ENCODE measurements around the gene GNAI3. TPM values are rescaled to one million over a fixed set of nuclear protein-coding genes. Genes with fewer than 3 reads are reported as not detected.

The GNAI3 gene
- polyA plus RNA-seq, 3 donors, result 3.0 to 14.2 (median 10.4) TPM

DNA sequence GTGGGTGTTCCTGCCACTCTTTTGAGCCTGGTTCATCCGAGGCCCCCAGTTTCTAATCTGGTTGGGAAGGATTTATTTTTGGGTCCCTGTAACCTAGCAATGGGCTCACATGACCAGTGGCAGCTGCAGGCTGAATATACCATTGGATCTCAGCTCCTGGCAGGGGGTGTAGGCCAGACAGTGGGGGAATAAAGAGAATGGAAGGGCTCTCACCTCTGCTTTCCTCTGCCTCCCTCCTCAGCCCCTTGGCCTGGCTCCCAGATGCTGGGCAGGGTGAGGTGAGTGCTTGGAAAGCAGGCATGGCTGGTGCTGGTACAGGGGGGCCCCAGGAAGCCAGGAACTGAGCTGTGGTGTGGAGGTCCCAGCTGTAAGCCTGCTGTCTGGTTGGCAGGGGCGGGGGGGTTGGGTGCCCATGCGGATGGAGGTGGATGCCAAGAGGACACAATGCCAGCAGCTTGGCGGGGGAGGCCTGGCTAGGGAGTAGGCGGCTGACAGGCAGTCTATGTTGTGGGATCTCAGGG lies 12.4 kb upstream of the GNAI3 start:
- WGBS (ENCODE audit: insufficient coverage), result 69% methylated on average over 5 of the region's 5 CpGs
- no peak for TF ChIP-seq CTCF (IDR thresholded peaks at IDR 0.05)

GRCh38 chr1:109537450-109538178 lies 10.8 kb upstream of the GNAI3 start:
- H3K4me1 ChIP-seq (ENCODE audit: control insufficient read depth in 1 of 2, insufficient read depth in 2 of 2, low read length in 2 of 2), result peaks cover 3 to 4% of the 10 kb centered on the region in 2 donors
- no peaks in the 10 kb centered on the region for H3K9me3 ChIP-seq (replicated peaks in 1 of 2; ENCODE audit: control insufficient read depth in 1 of 2, insufficient read depth in 1 of 2, low read length in 2 of 2)
- H3K27me3 Mint-ChIP-seq (ENCODE audit: low read depth in 3 of 3), result peaks cover 0 to 4% (median 2%) of the 10 kb centered on the region in 3 donors
- no peaks in the 10 kb centered on the region for H3K27me3 ChIP-seq (ENCODE audit: control insufficient read depth in 2 of 2, insufficient read depth in 2 of 2, low read length in 2 of 2)
- no peaks in the 10 kb centered on the region for H3K79me2 ChIP-seq (ENCODE audit: insufficient read depth, low read length)
- H3K9ac ChIP-seq (ENCODE audit: insufficient read depth, low read length, poor library complexity, severe bottlenecking), result no peak overlapping the region
- H3K27ac Mint-ChIP-seq, result no peak overlapping the region
- H4K20me1 ChIP-seq (ENCODE audit: insufficient read depth, low read length), result no peaks in the 10 kb centered on the region
- no peak overlapping the region for H3K4me2 ChIP-seq (replicated peaks; ENCODE audit: extremely low read depth, low read length, poor library complexity, severe bottlenecking)
- H2AFZ ChIP-seq (ENCODE audit: insufficient read depth, low read depth, low read length, poor library complexity, severe bottlenecking), result no peak overlapping the region
- no peak for TF ChIP-seq CTCF (IDR thresholded peaks at IDR 0.05)
- H3K4me3 ChIP-seq (replicated peaks in 1 of 3; ENCODE audit: low read depth in 2 of 3, low read length in 3 of 3), result no peak overlapping the region
- H3K36me3 ChIP-seq (replicated peaks in 1 of 2; ENCODE audit: control insufficient read depth in 1 of 2, insufficient read depth in 2 of 2, low read length in 2 of 2), result no peaks in the 10 kb centered on the region
- H3K9me3 Mint-ChIP-seq, result no peaks in the 10 kb centered on the region
- H3K4me3 Mint-ChIP-seq, result no peak overlapping the region
- no peak for DNase-seq
- intact Hi-C loops (cut with micrococcal nuclease), result loop anchor here in 1 of 2 donors (10.0 kb wide), 1 partner anchor 263 kb away; no protein-coding TSS in a partner anchor
- no CpG with 5 or more reads among the region's 9 CpGs for WGBS (ENCODE audit: insufficient coverage)
- H3K36me3 Mint-ChIP-seq, result no peaks in the 10 kb centered on the region
- no peak overlapping the region for H3K27ac ChIP-seq (ENCODE audit: low read depth in 1 of 2, low read length in 2 of 2)
- H3K4me1 Mint-ChIP-seq, result peaks cover 3% of the 10 kb centered on the region

More for the DNA sequence above, 12.4 kb upstream of the GNAI3 start:
- H3K36me3 ChIP-seq (replicated peaks in 1 of 2; ENCODE audit: control insufficient read depth in 1 of 2, insufficient read depth in 2 of 2, low read length in 2 of 2), result no peaks in the 10 kb centered on the region
- no peak overlapping the region for H3K4me2 ChIP-seq (replicated peaks; ENCODE audit: extremely low read depth, low read length, poor library complexity, severe bottlenecking)
- Mint-ChIP-seq H3K4me1 (peaks cover 9% of the 10 kb centered on the region), H3K4me3 (no peak overlapping the region), H3K27me3 (ENCODE audit: low read depth in 3 of 3) (peaks cover 2 to 4% (median 2%) of the 10 kb centered on the region in 3 donors), H3K36me3 (no peaks in the 10 kb centered on the region), H3K27ac (no peak overlapping the region), H3K9me3 (no peaks in the 10 kb centered on the region)
- peaks cover 10 to 11% of the 10 kb centered on the region in 2 donors for H3K4me1 ChIP-seq (ENCODE audit: control insufficient read depth in 1 of 2, insufficient read depth in 2 of 2, low read length in 2 of 2)
- no peaks in the 10 kb centered on the region for H3K9me3 ChIP-seq (replicated peaks in 1 of 2; ENCODE audit: control insufficient read depth in 1 of 2, insufficient read depth in 1 of 2, low read length in 2 of 2)
- H3K27ac ChIP-seq (ENCODE audit: low read depth in 1 of 2, low read length in 2 of 2), result no peak overlapping the region
- no peak overlapping the region for H2AFZ ChIP-seq (ENCODE audit: insufficient read depth, low read depth, low read length, poor library complexity, severe bottlenecking)
- DNase-seq, result no peak
- no peaks in the 10 kb centered on the region for H3K79me2 ChIP-seq (ENCODE audit: insufficient read depth, low read length)
- H4K20me1 ChIP-seq (ENCODE audit: insufficient read depth, low read length), result no peaks in the 10 kb centered on the region
- H3K4me3 ChIP-seq (replicated peaks in 1 of 3; ENCODE audit: low read depth in 2 of 3, low read length in 3 of 3), result no peak overlapping the region
- H3K27me3 ChIP-seq (ENCODE audit: control insufficient read depth in 2 of 2, insufficient read depth in 2 of 2, low read length in 2 of 2), result no peaks in the 10 kb centered on the region
- intact Hi-C loops (cut with micrococcal nuclease), result loop anchor here in 1 of 2 donors (10.0 kb wide), 1 partner anchor 261 kb away; no protein-coding TSS in a partner anchor
- H3K9ac ChIP-seq (ENCODE audit: insufficient read depth, low read length, poor library complexity, severe bottlenecking), result no peak overlapping the region
